Stimulated activated naive B cell treated with anti-CD40 and anti-IgM and Interleukin-4, amounts not matched to agents 10 μg/mL and 1 μg/mL and 100 μg/mL, for 72 hours (primary cell): ENCODE measurements around the gene ADGRG1.

Source experiments
- ATAC-seq, 2 donors: fragments of 150-1000 bp; cut with Tn5 transposase; replicated peaks; 2 replicates each; pipeline ENCODE4 v1.10.0; 2021; ENCODE audit warnings: moderate library complexity in 1 of 2
- DNase-seq: peaks from one replicate; pipeline ENCODE4 v3.0.0; 2021
- H3K27ac Mint-ChIP-seq: one replicate; pipeline ENCODE4 v1.8.0; 2022; ENCODE audit warnings: mild to moderate bottlenecking, mixed read lengths
- H3K27me3 Mint-ChIP-seq, 2 donors: one replicate each; pipeline ENCODE4 v1.8.0; 2022; ENCODE audit warnings: mixed read lengths in 2 of 2
- H3K36me3 Mint-ChIP-seq, 2 donors: one replicate each; pipeline ENCODE4 v1.8.0; 2022; ENCODE audit warnings: mixed read lengths in 2 of 2, mild to moderate bottlenecking in 1 of 2
- H3K4me1 Mint-ChIP-seq, 2 donors: one replicate each; pipeline ENCODE4 v1.8.0; 2022; ENCODE audit warnings: mixed read lengths in 2 of 2, mild to moderate bottlenecking in 1 of 2
- H3K4me3 Mint-ChIP-seq, 2 donors: one replicate each; pipeline ENCODE4 v1.8.0; 2022; ENCODE audit warnings: mild to moderate bottlenecking in 2 of 2, mixed read lengths in 2 of 2, moderate library complexity in 1 of 2
- H3K9me3 Mint-ChIP-seq, 2 donors: one replicate each; pipeline ENCODE4 v1.8.0; 2022; ENCODE audit warnings: mixed read lengths in 2 of 2, mild to moderate bottlenecking in 1 of 2

The ADGRG1 gene

GRCh38 chr16:57630931-57631845 is 2.8 kb downstream of the ADGRG1 start:
- H3K36me3 Mint-ChIP-seq: no peaks in the 10 kb centered on the region
- H3K27ac Mint-ChIP-seq: no peak overlapping the region
- no peaks in the 10 kb centered on the region for H3K9me3 Mint-ChIP-seq
- ATAC-seq: no peak
- no peak for DNase-seq
- peaks cover 13 to 23% of the 10 kb centered on the region in 2 donors for H3K4me1 Mint-ChIP-seq
- H3K27me3 Mint-ChIP-seq: peaks cover 47 to 53% of the 10 kb centered on the region in 2 donors
- H3K4me3 Mint-ChIP-seq: no peak overlapping the region

GRCh38 chr16:57632568-57632967 is 4.1 kb downstream of the ADGRG1 start:
- no peak for ATAC-seq
- H3K27ac Mint-ChIP-seq: no peak overlapping the region
- H3K4me3 Mint-ChIP-seq: no peak overlapping the region
- no peaks in the 10 kb centered on the region for H3K9me3 Mint-ChIP-seq
- H3K4me1 Mint-ChIP-seq: peaks cover 13 to 23% of the 10 kb centered on the region in 2 donors
- no peak for DNase-seq
- peaks cover 44 to 46% of the 10 kb centered on the region in 2 donors for H3K27me3 Mint-ChIP-seq
- no peaks in the 10 kb centered on the region for H3K36me3 Mint-ChIP-seq

GRCh38 chr16:57633383-57634064 is 5.1 kb downstream of the ADGRG1 start:
- ATAC-seq (no peak), DNase-seq (no peak)
- Mint-ChIP-seq H3K4me1 (peaks cover 10 to 18% of the 10 kb centered on the region in 2 donors), H3K27me3 (peaks cover 44 to 47% of the 10 kb centered on the region in 2 donors), H3K36me3 (no peaks in the 10 kb centered on the region), H3K9me3 (no peaks in the 10 kb centered on the region), H3K4me3 (no peak overlapping the region), H3K27ac (no peak overlapping the region)

- Mint-ChIP-seq H3K9me3 (no peaks in the 10 kb centered on the region), H3K4me3 (no peak overlapping the region), H3K27me3 (peaks cover 38 to 41% of the 10 kb centered on the region in 2 donors), H3K4me1 (peaks cover 3 to 11% of the 10 kb centered on the region in 2 donors), H3K36me3 (no peaks in the 10 kb centered on the region), H3K27ac (no peak overlapping the region)
- no peak for ATAC-seq
- DNase-seq: no peak
Observed at GRCh38 chr16:57634171-57634570, 5.7 kb downstream of the ADGRG1 start.

- Mint-ChIP-seq H3K9me3 (no peaks in the 10 kb centered on the region), H3K4me3 (no peak overlapping the region), H3K4me1 (peaks cover 0 to 6% of the 10 kb centered on the region in 2 donors), H3K27me3 (peaks cover 33 to 36% of the 10 kb centered on the region in 2 donors), H3K27ac (no peak overlapping the region), H3K36me3 (no peaks in the 10 kb centered on the region)
- ATAC-seq (no peak), DNase-seq (no peak)
Observed at GRCh38 chr16:57635266-57636097, 7.1 kb downstream of the ADGRG1 start.

- DNase-seq (no peak), ATAC-seq (no peak)
- Mint-ChIP-seq H3K36me3 (no peaks in the 10 kb centered on the region), H3K27me3 (peaks cover 26 to 29% of the 10 kb centered on the region in 2 donors), H3K4me3 (no peak overlapping the region), H3K4me1 (no peaks in the 10 kb centered on the region), H3K27ac (no peak overlapping the region), H3K9me3 (no peaks in the 10 kb centered on the region)
Observed at GRCh38 chr16:57636184-57636583, 7.8 kb downstream of the ADGRG1 start.

GRCh38 chr16:57637020-57637419 is 8.6 kb downstream of the ADGRG1 start:
- peaks cover 24 to 27% of the 10 kb centered on the region in 2 donors for H3K27me3 Mint-ChIP-seq
- H3K4me3 Mint-ChIP-seq: no peak overlapping the region
- DNase-seq: no peak
- H3K9me3 Mint-ChIP-seq: no peaks in the 10 kb centered on the region
- no peak overlapping the region for H3K27ac Mint-ChIP-seq
- no peak for ATAC-seq
- no peaks in the 10 kb centered on the region for H3K4me1 Mint-ChIP-seq
- H3K36me3 Mint-ChIP-seq: no peaks in the 10 kb centered on the region

- Mint-ChIP-seq H3K27ac (no peak overlapping the region), H3K4me3 (no peak overlapping the region), H3K36me3 (no peaks in the 10 kb centered on the region), H3K27me3 (peaks cover 24 to 27% of the 10 kb centered on the region in 2 donors), H3K9me3 (no peaks in the 10 kb centered on the region), H3K4me1 (no peaks in the 10 kb centered on the region)
- ATAC-seq: no peak
- no peak for DNase-seq
Observed at GRCh38 chr16:57637424-57637823, 9.0 kb downstream of the ADGRG1 start.

GRCh38 chr16:57637965-57638364 is 9.5 kb downstream of the ADGRG1 start:
- Mint-ChIP-seq H3K4me3 (no peak overlapping the region), H3K27ac (no peak overlapping the region), H3K36me3 (no peaks in the 10 kb centered on the region), H3K9me3 (no peaks in the 10 kb centered on the region), H3K27me3 (peaks cover 24 to 30% of the 10 kb centered on the region in 2 donors), H3K4me1 (no peaks in the 10 kb centered on the region)
- no peak for DNase-seq
- no peak for ATAC-seq

GRCh38 chr16:57638381-57638780 is 10.0 kb downstream of the ADGRG1 start:
- Mint-ChIP-seq H3K4me1 (peaks cover 0 to 2% of the 10 kb centered on the region in 2 donors), H3K9me3 (no peaks in the 10 kb centered on the region), H3K27ac (no peak overlapping the region), H3K36me3 (no peaks in the 10 kb centered on the region), H3K27me3 (peaks cover 27 to 34% of the 10 kb centered on the region in 2 donors), H3K4me3 (no peak overlapping the region)
- no peak for DNase-seq
- ATAC-seq: no peak

GRCh38 chr16:57639172-57639887 is 10.9 kb downstream of the ADGRG1 start:
- H3K4me3 Mint-ChIP-seq: no peak overlapping the region
- H3K27ac Mint-ChIP-seq: peak overlapping the region; percentile 53
- H3K27me3 Mint-ChIP-seq: peaks cover 27 to 35% of the 10 kb centered on the region in 2 donors
- ATAC-seq (peak in 1 of 2 donors; percentile 33), DNase-seq (no peak)
- H3K4me1 Mint-ChIP-seq: peaks cover 0 to 2% of the 10 kb centered on the region in 2 donors
- no peaks in the 10 kb centered on the region for H3K36me3 Mint-ChIP-seq
- H3K9me3 Mint-ChIP-seq: no peaks in the 10 kb centered on the region

- ATAC-seq (no peak), DNase-seq (no peak)
- H3K27ac Mint-ChIP-seq: no peak overlapping the region
Observed at GRCh38 chr16:57640185-57640584, 11.8 kb downstream of the ADGRG1 start.

GRCh38 chr16:57640612-57641011 is 12.2 kb downstream of the ADGRG1 start:
- Mint-ChIP-seq H3K27ac (no peak overlapping the region), H3K4me1 (peaks cover 0 to 3% of the 10 kb centered on the region in 2 donors), H3K4me3 (no peak overlapping the region), H3K9me3 (no peaks in the 10 kb centered on the region), H3K36me3 (no peaks in the 10 kb centered on the region), H3K27me3 (peaks cover 23 to 38% of the 10 kb centered on the region in 2 donors)
- DNase-seq: no peak
- ATAC-seq: no peak

More at GRCh38 chr16:57640185-57640584, 11.8 kb downstream of the ADGRG1 start:
- Mint-ChIP-seq H3K4me3 (no peak overlapping the region), H3K9me3 (no peaks in the 10 kb centered on the region), H3K36me3 (no peaks in the 10 kb centered on the region), H3K4me1 (peaks cover 0 to 2% of the 10 kb centered on the region in 2 donors), H3K27me3 (peaks cover 22 to 35% of the 10 kb centered on the region in 2 donors)
